ENCODE data around the gene GAPDHS.

GRCh38 chr19:35556025-35556590, 22.9 kb downstream of the GAPDHS start:
- TF ChIP-seq CTCF (IDR thresholded peaks at IDR 0.05) (no peak), POLR2A (IDR thresholded peaks at IDR 0.05) (no peak)
